ENCODE results near the gene GNG12.

Gene GNG12

GRCh38 chr1:67722292-67722944, 110.8 kb downstream of the GNG12 start:
- Histone ChIP-seq H3K27ac (ENCODE audit: low read depth, low read length) (peak overlapping the region; percentile 93), H3K27me3 (ENCODE audit: insufficient read depth, low read length) (no peaks in the 10 kb centered on the region), H3K4me3 (ENCODE audit: low read depth, low read length) (no peak overlapping the region), H3K79me2 (ENCODE audit: control insufficient read depth, insufficient read depth, low read length, unreplicated experiment) (peaks cover 51% of the 10 kb centered on the region), H3K4me1 (ENCODE audit: control insufficient read depth, insufficient read depth, low read length, unreplicated experiment) (peaks cover 74% of the 10 kb centered on the region), H2AFZ (ENCODE audit: low read length, unreplicated experiment) (no peak overlapping the region), H3K36me3 (ENCODE audit: insufficient read depth, low read length) (no peaks in the 10 kb centered on the region)

DNA sequence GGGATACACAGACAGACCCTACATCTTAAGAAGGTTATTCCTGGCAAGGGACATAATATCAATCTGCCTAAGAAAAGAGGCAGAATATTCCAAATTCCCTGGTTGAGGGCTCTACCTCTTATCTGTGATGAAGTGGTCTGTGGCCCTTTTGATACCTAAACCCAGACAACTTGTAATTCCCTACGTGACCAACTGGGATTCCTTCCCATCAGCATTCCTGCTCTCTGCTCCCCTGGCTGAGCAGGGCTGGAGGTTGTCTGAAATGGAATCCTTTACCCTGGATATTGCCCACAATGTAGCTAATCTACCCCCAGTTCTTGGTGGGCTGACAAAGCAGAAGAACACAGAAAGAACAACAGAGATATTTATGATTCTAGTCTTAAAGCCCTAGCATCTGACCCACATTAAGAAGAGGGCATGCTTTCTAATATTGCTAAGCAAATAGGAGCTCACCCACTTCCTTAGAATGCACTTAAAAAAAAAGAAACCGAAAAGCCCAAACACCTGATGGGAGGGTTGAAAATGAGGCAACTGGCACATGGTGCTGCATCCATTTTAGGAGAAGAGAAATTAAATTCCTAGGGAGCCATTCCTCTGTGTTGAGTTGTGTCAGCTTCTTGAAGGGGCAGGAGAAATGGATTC, 111.5 kb downstream of the GNG12 start:
- Histone ChIP-seq H3K79me2 (ENCODE audit: control insufficient read depth, insufficient read depth, low read length, unreplicated experiment) (peaks cover 50% of the 10 kb centered on the region), H2AFZ (ENCODE audit: low read length, unreplicated experiment) (no peak overlapping the region), H3K36me3 (ENCODE audit: insufficient read depth, low read length) (no peaks in the 10 kb centered on the region), H3K4me1 (ENCODE audit: control insufficient read depth, insufficient read depth, low read length, unreplicated experiment) (peaks cover 76% of the 10 kb centered on the region), H3K27me3 (ENCODE audit: insufficient read depth, low read length) (no peaks in the 10 kb centered on the region), H3K27ac (ENCODE audit: low read depth, low read length) (peak overlapping the region; percentile 93; the same call in 1 of the 2 replicates), H3K4me3 (ENCODE audit: low read depth, low read length) (no peak overlapping the region)

DNA sequence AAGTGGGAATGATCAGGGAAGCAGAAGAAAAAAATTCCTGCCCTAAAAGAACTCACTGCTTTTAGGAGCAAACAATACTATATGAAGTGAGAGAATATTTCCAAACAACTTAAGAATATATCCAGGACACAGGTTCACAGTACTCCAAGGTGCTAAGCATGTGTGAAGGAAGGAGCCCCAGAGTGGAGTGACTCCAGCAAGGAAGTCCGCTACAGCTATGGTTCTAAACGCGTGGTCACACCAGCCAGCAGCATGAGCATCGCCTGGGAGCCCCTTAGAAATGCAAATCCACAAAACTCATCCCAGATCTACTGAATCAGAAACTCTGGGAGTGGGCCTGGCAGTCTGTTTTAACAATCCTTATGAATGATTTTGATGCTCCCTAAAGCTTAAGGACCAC, 112.2 kb downstream of the GNG12 start:
- H3K27ac ChIP-seq (ENCODE audit: low read depth, low read length), result no peak overlapping the region
- no peaks in the 10 kb centered on the region for H3K36me3 ChIP-seq (ENCODE audit: insufficient read depth, low read length)
- peaks cover 50% of the 10 kb centered on the region for H3K79me2 ChIP-seq (ENCODE audit: control insufficient read depth, insufficient read depth, low read length, unreplicated experiment)
- H2AFZ ChIP-seq (ENCODE audit: low read length, unreplicated experiment), result no peak overlapping the region
- no peak overlapping the region for H3K4me3 ChIP-seq (ENCODE audit: low read depth, low read length)
- peaks cover 73% of the 10 kb centered on the region for H3K4me1 ChIP-seq (ENCODE audit: control insufficient read depth, insufficient read depth, low read length, unreplicated experiment)
- no peaks in the 10 kb centered on the region for H3K27me3 ChIP-seq (ENCODE audit: insufficient read depth, low read length)

DNA sequence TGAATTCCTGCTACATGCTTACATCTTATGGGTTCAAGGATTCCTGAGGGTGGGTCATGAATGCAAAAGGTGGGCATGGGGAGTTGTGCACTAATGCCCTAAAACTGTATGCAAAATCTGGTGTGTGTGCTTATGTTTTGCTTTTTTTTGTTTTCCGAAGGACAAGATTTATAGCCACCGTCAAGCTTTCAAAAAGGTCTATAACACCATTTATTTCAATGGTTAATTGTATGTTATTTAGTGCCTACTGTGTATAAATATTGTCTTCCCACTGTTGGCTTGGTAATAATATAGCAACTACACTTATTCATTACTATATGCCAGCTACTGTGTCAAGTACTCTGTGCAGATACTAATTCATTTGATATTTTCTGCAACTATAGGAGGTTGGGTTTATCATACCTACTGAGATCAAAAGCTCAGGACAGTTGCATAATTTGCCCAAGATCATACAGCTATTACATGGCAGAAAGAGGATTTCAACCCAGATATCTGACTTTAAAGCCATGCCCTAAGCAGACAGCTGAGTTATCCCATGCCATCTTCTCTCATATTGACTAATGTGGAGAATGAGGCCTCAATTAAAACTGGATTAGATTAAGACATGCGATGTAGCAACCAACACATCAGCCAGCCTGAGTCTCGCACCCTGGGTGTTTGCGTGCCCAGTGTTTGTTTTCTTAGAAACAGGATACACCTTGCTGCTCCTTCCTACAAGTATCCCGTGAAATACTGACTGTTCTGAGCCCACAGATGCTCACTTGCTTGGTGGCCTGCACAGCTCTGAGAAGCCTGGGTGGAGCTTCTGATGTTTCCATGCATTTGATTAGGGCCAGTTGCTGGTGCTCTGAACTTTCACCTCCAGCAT, 113.7 kb downstream of the GNG12 start:
- Histone ChIP-seq H2AFZ (ENCODE audit: low read length, unreplicated experiment) (no peak overlapping the region), H3K79me2 (ENCODE audit: control insufficient read depth, insufficient read depth, low read length, unreplicated experiment) (peaks cover 57% of the 10 kb centered on the region), H3K36me3 (ENCODE audit: insufficient read depth, low read length) (no peaks in the 10 kb centered on the region), H3K4me3 (ENCODE audit: low read depth, low read length) (no peak overlapping the region), H3K4me1 (ENCODE audit: control insufficient read depth, insufficient read depth, low read length, unreplicated experiment) (peaks cover 59% of the 10 kb centered on the region), H3K27ac (ENCODE audit: low read depth, low read length) (no peak overlapping the region), H3K27me3 (ENCODE audit: insufficient read depth, low read length) (no peaks in the 10 kb centered on the region)

GRCh38 chr1:67717876-67718275, 115.4 kb downstream of the GNG12 start:
- Histone ChIP-seq H3K4me1 (ENCODE audit: control insufficient read depth, insufficient read depth, low read length, unreplicated experiment) (peaks cover 58% of the 10 kb centered on the region), H3K79me2 (ENCODE audit: control insufficient read depth, insufficient read depth, low read length, unreplicated experiment) (peaks cover 54% of the 10 kb centered on the region), H3K4me3 (ENCODE audit: low read depth, low read length) (no peak overlapping the region), H3K27ac (ENCODE audit: low read depth, low read length) (peak overlapping the region; percentile 53), H3K36me3 (ENCODE audit: insufficient read depth, low read length) (no peaks in the 10 kb centered on the region), H3K27me3 (ENCODE audit: insufficient read depth, low read length) (no peaks in the 10 kb centered on the region), H2AFZ (ENCODE audit: low read length, unreplicated experiment) (no peak overlapping the region)

DNA sequence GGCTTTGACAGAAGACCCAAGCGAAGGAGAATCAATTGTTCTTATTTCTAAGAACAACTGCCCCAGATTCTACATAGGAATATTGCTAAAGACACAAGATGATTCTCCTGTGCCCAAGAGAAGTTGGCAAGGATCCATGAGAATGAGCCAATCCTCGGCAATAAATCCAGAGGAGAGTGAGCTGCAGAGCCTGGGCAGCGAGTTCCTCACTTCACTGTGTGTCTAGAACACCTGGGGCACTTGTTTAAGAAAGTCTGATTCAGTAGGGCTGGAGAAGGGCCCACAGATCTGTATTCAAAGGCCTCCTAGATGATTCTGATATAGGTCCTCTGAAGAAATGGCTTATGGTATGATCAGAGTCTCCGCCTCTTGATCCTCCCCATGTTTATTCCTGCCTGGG, 116.5 kb downstream of the GNG12 start:
- H3K27ac ChIP-seq (ENCODE audit: low read depth, low read length), result no peak overlapping the region

GRCh38 chr1:67715819-67716218, 117.4 kb downstream of the GNG12 start:
- Histone ChIP-seq H3K27ac (ENCODE audit: low read depth, low read length) (no peak overlapping the region), H3K79me2 (ENCODE audit: control insufficient read depth, insufficient read depth, low read length, unreplicated experiment) (peaks cover 50% of the 10 kb centered on the region), H3K4me1 (ENCODE audit: control insufficient read depth, insufficient read depth, low read length, unreplicated experiment) (peaks cover 61% of the 10 kb centered on the region), H2AFZ (ENCODE audit: low read length, unreplicated experiment) (no peak overlapping the region), H3K27me3 (ENCODE audit: insufficient read depth, low read length) (no peaks in the 10 kb centered on the region), H3K4me3 (ENCODE audit: low read depth, low read length) (no peak overlapping the region), H3K36me3 (ENCODE audit: insufficient read depth, low read length) (no peaks in the 10 kb centered on the region)

More for the DNA sequence above, 116.5 kb downstream of the GNG12 start:
- no peaks in the 10 kb centered on the region for H3K27me3 ChIP-seq (ENCODE audit: insufficient read depth, low read length)
- H2AFZ ChIP-seq (ENCODE audit: low read length, unreplicated experiment), result no peak overlapping the region
- no peaks in the 10 kb centered on the region for H3K36me3 ChIP-seq (ENCODE audit: insufficient read depth, low read length)
- peaks cover 50% of the 10 kb centered on the region for H3K79me2 ChIP-seq (ENCODE audit: control insufficient read depth, insufficient read depth, low read length, unreplicated experiment)
- H3K4me1 ChIP-seq (ENCODE audit: control insufficient read depth, insufficient read depth, low read length, unreplicated experiment), result peaks cover 57% of the 10 kb centered on the region
- no peak overlapping the region for H3K4me3 ChIP-seq (ENCODE audit: low read depth, low read length)

DNA sequence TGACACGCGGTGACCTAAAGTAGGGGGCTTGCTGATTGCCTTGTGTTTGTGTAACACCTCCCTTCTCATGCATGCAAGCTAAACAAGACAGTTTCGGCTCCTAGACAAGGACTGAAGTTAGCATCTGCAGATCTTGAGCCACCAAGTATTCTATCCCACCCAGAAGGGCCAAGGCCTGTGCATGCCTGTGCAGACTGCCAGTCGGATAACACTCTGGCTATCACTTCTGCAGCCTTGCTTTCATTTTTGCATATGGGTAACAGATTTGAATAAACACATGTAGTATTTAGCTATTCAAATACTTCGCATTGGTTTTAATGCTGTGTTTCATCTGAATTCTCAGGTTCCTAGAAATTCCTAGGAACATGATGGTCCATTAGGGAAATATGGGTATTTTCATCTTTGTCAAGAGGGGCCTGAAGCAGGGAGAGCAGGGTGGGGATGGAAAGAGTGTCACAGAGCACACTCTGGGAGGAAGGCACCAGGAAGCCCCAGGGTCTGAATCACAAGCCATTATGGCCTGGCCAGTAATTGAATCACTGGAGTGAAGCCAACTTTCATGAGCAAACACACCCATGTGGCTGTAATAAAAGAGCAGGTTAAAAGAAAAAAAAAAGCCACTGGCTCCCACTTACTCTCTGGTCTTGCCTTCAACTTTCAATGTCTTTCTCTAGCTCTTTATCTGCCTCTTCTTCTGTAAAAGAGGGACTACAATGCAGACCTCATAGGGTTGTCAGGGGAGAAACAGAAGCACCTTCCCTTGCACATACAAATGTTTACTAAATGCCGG, 120.0 kb downstream of the GNG12 start:
- Histone ChIP-seq H3K36me3 (ENCODE audit: insufficient read depth, low read length) (no peaks in the 10 kb centered on the region), H3K27me3 (ENCODE audit: insufficient read depth, low read length) (no peaks in the 10 kb centered on the region), H3K4me1 (ENCODE audit: control insufficient read depth, insufficient read depth, low read length, unreplicated experiment) (peaks cover 75% of the 10 kb centered on the region), H3K27ac (ENCODE audit: low read depth, low read length) (peak overlapping the region; percentile 52), H2AFZ (ENCODE audit: low read length, unreplicated experiment) (no peak overlapping the region), H3K79me2 (ENCODE audit: control insufficient read depth, insufficient read depth, low read length, unreplicated experiment) (peaks cover 49% of the 10 kb centered on the region), H3K4me3 (ENCODE audit: low read depth, low read length) (peak overlapping the region; percentile 45)

- H3K27ac ChIP-seq (ENCODE audit: low read depth, low read length), result 0 out of 2 replicates have a peak overlapping the region, but pooled peaks have one; percentile 76
- H3K4me3 ChIP-seq (ENCODE audit: low read depth, low read length), result no peak overlapping the region
- H2AFZ ChIP-seq (ENCODE audit: low read length, unreplicated experiment), result no peak overlapping the region
- H3K36me3 ChIP-seq (ENCODE audit: insufficient read depth, low read length), result peaks cover 4% of the 10 kb centered on the region; the same call in 1 of the 2 replicates
- peaks cover 75% of the 10 kb centered on the region for H3K4me1 ChIP-seq (ENCODE audit: control insufficient read depth, insufficient read depth, low read length, unreplicated experiment)
- no peaks in the 10 kb centered on the region for H3K27me3 ChIP-seq (ENCODE audit: insufficient read depth, low read length)
- H3K79me2 ChIP-seq (ENCODE audit: control insufficient read depth, insufficient read depth, low read length, unreplicated experiment), result peaks cover 56% of the 10 kb centered on the region
Measured at GRCh38 chr1:67711855-67712212, 121.4 kb downstream of the GNG12 start.

Measured in ACC112 (cell line).